ENCODE results near the gene CACNG6.

CACNG6 gene

GRCh38 chr19:54045771-54046170 is 54.3 kb downstream of the CACNG6 start:
- no peak for DNase-seq (ENCODE audit: low spot score)

DNA sequence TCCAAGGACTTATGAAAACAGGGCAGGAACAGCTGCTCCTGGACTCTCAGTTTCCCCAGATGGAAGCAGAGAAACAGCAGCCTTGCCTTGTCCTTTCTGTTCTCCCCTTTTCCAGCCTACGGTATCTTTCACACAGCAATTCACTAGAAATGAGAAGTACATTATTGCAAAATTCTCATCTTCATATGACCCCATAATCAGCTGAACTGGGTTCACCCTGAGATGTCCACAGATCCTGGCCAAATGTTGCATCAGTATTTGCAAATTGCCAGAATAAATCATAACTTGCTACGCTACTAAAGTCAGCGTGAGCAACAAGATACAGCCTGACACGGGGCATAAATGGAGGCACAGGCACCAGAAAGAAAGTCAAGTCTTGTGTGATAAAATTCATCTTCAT is 56.2 kb downstream of the CACNG6 start:
- DNase-seq (ENCODE audit: low spot score) = no peak

Data from RKO (cell line).